Chondrocyte (in vitro differentiated cells): ENCODE data around the gene ZDHHC11. TPM values are rescaled to one million over a fixed set of nuclear protein-coding genes. Genes with fewer than 3 reads are reported as not detected.
"Not testable (repeated sequence)": the region's sequence is repeated elsewhere in the genome, so short reads cannot be mapped to it uniquely, and the experiment has no call there.

ENCODE experiments used
- DNase-seq: peaks from one replicate; pipeline ENCODE4 v3.0.0; 2021; ENCODE audit warnings: mixed read lengths, low spot score
- H3K27ac Mint-ChIP-seq: one replicate; pipeline ENCODE4 v1.8.0; 2021; ENCODE audit warnings: mild to moderate bottlenecking, moderate library complexity, mixed read lengths; ENCODE audit not compliant: unreplicated experiment
- H3K27me3 Mint-ChIP-seq: 2 replicates; pipeline ENCODE4 v1.8.0; 2021; ENCODE audit warnings: low read depth, mixed read lengths
- H3K36me3 Mint-ChIP-seq: 2 replicates; pipeline ENCODE4 v1.8.0; 2021; ENCODE audit warnings: low read depth, mixed read lengths
- H3K4me1 Mint-ChIP-seq: 2 replicates; pipeline ENCODE4 v1.8.0; 2021; ENCODE audit warnings: low read depth, mild to moderate bottlenecking, mixed read lengths
- H3K4me3 Mint-ChIP-seq: one replicate; pipeline ENCODE4 v1.8.0; 2021; ENCODE audit warnings: mild to moderate bottlenecking, moderate library complexity, mixed read lengths; ENCODE audit not compliant: unreplicated experiment
- H3K9me3 Mint-ChIP-seq: 2 replicates; pipeline ENCODE4 v1.8.0; 2021; ENCODE audit warnings: low read depth, mixed read lengths
- total RNA-seq: library from RNA; stranded (reverse); gene quantifications from 3 replicates; pipeline ENCODE4 v1.2.1, GENCODE V29; 2021
- TF ChIP-seq, protein P1 (sequence below): fragments of 200-600 bp; sonication (generic); IDR thresholded peaks from 2 replicates; pipeline ENCODE4 v1.5.0; 2021; ENCODE audit warnings: antibody characterized with exemption, mild to moderate bottlenecking, moderate library complexity

ZDHHC11 gene
- total RNA-seq, 1 donor from 2014 or later, result 1.9 TPM

DNA sequence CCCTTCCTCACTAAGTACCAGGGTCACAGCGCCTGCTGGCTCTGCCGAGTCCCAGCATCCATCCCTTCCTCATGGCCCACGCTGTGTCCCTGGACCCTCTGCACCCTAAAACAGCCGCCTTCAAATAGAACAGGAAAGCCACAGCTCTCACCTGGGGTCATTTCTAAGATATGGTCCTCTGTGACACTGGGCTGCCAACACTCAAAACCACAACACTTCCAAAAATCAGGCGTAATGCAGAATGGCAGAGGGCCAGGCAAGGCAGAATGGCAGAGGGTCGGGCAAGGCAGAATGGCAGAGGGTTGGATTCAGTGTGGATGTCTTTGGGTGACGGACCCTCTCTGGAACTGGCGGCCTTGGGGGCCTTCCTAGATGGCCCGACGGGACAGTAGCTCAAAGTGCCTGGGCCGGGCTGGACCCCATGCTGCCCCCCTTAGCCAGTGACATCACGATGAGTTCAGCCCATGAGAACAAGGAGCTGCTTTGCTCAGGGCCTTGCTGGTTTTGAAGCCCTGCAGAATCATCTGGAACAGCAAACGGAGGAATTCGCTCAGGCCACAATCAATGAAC is 101.6 kb downstream of the ZDHHC11 start:
- TF ChIP-seq, protein P1, sequence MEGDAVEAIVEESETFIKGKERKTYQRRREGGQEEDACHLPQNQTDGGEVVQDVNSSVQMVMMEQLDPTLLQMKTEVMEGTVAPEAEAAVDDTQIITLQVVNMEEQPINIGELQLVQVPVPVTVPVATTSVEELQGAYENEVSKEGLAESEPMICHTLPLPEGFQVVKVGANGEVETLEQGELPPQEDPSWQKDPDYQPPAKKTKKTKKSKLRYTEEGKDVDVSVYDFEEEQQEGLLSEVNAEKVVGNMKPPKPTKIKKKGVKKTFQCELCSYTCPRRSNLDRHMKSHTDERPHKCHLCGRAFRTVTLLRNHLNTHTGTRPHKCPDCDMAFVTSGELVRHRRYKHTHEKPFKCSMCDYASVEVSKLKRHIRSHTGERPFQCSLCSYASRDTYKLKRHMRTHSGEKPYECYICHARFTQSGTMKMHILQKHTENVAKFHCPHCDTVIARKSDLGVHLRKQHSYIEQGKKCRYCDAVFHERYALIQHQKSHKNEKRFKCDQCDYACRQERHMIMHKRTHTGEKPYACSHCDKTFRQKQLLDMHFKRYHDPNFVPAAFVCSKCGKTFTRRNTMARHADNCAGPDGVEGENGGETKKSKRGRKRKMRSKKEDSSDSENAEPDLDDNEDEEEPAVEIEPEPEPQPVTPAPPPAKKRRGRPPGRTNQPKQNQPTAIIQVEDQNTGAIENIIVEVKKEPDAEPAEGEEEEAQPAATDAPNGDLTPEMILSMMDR, result no peak
- DNase-seq, result no peak

DNA sequence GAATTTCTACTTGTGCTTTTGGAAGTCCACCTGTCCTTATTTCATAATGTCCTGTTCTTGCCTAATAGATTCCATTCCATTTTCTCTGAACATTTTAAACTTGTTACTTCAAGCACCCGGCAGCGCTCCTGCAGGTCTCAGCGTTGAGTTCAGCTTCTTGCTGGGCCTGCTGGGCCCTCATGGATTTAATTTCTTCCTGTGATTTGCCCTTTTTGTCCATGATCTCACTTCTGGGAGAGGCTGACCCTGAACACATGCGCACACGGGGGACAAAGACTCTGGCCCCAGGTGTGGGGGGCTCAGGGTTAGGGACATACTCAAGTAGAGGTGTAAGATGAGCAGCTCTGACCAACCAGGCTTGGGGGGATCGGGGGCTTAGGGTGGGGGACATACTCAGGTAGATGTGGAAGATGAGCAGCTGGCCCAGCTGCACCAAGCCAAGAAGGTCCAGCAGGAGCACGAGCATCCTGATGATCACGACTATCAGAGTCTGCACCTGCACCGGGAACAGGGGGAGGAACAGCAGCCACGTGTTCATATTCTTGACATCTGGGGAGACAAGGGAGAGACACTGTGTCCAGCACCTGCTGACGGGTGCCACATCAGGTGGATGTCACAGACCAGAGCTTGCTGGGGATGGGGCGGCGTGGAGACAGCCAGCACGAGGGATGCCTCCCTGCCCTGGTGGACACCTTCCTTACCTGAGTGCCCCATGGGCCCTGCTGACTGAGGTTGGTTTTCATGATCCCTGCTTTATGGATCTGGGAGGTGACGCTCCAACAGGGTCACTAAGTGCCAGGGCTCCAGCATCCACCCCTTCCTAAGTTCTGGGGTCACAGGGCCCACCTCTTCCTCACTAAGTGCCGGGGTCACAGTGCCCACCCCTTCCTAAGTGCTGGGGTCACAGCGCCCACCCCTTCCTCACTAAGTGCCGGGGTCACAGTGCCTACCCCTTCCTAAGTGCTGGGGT is 102.5 kb downstream of the ZDHHC11 start:
- H3K27me3 Mint-ChIP-seq, H3K27ac Mint-ChIP-seq, H3K36me3 Mint-ChIP-seq, H3K4me1 Mint-ChIP-seq, H3K9me3 Mint-ChIP-seq, H3K4me3 Mint-ChIP-seq, DNase-seq: not testable (repeated sequence)

More for the DNA sequence above, 101.6 kb downstream of the ZDHHC11 start:
- no peak overlapping the region for H3K4me3 Mint-ChIP-seq
- no peak overlapping the region for H3K27ac Mint-ChIP-seq
- no peaks in the 10 kb centered on the region for H3K36me3 Mint-ChIP-seq
- no peaks in the 10 kb centered on the region for H3K4me1 Mint-ChIP-seq
- no peaks in the 10 kb centered on the region for H3K9me3 Mint-ChIP-seq
- H3K27me3 Mint-ChIP-seq, result peaks cover 9% of the 10 kb centered on the region

DNA sequence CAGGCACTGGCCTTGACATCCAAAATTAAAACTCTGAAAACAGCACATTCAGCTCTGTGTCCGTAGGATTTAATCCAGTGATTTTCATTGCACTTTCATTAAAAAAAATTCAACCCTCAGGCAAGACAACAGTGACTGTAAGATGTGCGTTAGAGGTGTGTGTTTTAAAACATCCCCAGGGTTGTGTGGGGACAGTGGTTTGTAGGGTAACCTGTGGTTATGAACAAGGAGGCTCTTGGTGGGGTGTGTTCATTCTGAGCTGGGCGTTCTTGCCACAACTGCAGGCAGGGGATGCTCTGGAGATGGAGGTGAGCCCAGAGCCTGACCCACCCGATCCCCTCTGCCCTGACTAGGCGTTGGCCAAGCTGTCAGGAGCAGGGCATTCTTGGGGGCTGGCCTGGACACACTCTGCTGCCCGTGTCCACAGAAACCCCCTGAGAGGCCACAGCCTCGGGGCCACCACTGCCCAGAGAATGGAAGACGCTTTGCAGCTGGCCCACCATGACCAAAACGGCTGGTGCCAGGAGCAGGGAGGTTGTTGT is 103.4 kb downstream of the ZDHHC11 start:
- H3K27ac Mint-ChIP-seq, H3K27me3 Mint-ChIP-seq: not testable (repeated sequence)

DNA sequence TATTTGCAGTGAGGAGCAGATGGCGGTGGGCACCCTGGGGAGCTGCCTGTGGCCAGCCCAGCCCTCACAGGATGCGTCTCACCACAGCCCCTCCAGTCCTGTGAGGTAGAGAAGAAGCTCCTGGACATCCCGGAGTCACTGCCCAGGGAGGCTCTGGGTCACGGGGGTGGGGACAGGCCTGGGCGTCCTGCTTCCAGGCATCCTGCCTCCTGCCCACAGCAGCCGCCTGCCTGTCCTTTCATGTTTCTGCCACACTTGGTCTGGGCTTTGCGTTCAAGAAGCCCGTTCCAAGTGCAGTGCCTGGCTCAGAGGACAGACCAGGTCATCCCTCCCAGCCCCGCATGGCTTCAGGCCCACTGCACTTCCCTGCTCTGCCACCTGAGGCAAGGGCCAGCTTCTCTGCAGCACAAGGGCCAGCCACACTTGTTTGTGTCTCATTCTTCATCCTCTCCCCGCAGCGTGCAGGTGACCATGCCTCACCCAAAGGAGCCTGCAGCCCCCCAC is 104.5 kb downstream of the ZDHHC11 start:
- TF ChIP-seq, protein P1, result no peak

More for the DNA sequence above, 103.4 kb downstream of the ZDHHC11 start:
- H3K4me3 Mint-ChIP-seq, DNase-seq, H3K36me3 Mint-ChIP-seq, H3K4me1 Mint-ChIP-seq, H3K9me3 Mint-ChIP-seq: not testable (repeated sequence)

More for the DNA sequence above, 104.5 kb downstream of the ZDHHC11 start:
- Mint-ChIP-seq H3K4me1 (no peaks in the 10 kb centered on the region), H3K27me3 (peaks cover 11% of the 10 kb centered on the region), H3K9me3 (peaks cover 3% of the 10 kb centered on the region), H3K27ac (no peak overlapping the region), H3K4me3 (no peak overlapping the region), H3K36me3 (no peaks in the 10 kb centered on the region)
- no peak for DNase-seq

Other genes starting within 250 kb of the ZDHHC11 start
- gene CEP72, start 238.6 kb downstream of the ZDHHC11 start, total RNA-seq, result 2.7 to 4.5 TPM (median 3.3 TPM) in 3 replicates
- 0.07 to 0.70 TPM (median 0.56 TPM) in 3 replicates for gene TPPP, start 157.6 kb downstream of the ZDHHC11 start, total RNA-seq
- 0.17 TPM in 1 of 3 replicates, not detected in the others for gene ZDHHC11B, start 66.3 kb downstream of the ZDHHC11 start, total RNA-seq
- gene BRD9, start 41.8 kb upstream of the ZDHHC11 start, total RNA-seq, result 26.5 to 30.4 TPM (median 30.1 TPM) in 3 replicates
- 4.9 to 8.1 TPM (median 6.4 TPM) in 3 replicates for gene TRIP13, start 41.9 kb upstream of the ZDHHC11 start, total RNA-seq
- gene NKD2, start 157.8 kb upstream of the ZDHHC11 start, total RNA-seq, result not detected in 3 replicates